GM18502 (cell line): ENCODE data around the gene TRAPPC11.
"Not testable (repeated sequence)": the region's sequence is repeated elsewhere in the genome, so short reads cannot be mapped to it uniquely, and the experiment has no call there.

Source experiments
- ATAC-seq: cut with Tn5 transposase; IDR thresholded peaks from one replicate; pipeline ENCODE4 v1.9.1; 2021; ENCODE audit warnings: mild to moderate bottlenecking; ENCODE audit not compliant: unreplicated experiment, poor library complexity

TRAPPC11 gene

DNA sequence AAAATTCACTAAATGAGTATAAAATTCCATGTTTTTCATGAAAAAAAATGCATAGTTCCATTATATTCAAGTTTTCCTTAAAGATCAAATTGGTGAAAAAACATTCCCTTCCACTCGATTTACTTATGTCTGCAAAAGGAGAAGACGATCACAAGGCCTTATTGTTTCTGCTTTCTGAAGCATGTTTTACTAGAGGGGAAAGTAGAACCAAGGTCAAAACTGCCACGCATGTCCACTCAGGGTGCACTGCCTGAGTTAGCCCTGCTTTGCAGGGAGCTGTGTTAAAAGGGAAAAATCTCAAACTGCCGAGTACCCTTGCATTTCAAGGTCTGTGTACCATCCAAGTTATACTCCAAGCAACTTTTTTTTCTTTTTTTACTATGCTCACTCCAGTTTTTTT, 57.2 kb downstream of the TRAPPC11 start:
- ATAC-seq, result no peak

DNA sequence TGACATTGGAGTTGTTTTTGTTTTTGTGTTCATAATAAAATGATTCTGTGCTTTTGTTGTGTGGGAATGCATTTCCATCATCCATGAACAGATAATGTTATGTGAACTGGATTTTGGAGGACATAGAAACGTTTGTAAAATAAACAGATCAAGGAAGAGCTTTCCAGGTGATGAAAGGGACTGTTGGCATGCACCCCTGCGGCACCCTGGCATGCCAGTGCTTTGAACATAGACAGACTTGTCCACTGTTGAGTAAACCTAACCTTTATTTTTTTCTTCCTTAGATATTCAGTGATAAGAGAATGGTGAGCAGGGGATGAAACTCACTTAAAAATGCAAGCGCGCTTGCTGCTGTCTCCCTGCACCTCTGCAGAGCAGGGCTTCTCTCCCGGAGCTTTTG, 59.8 kb downstream of the TRAPPC11 start:
- ATAC-seq, result no peak

DNA sequence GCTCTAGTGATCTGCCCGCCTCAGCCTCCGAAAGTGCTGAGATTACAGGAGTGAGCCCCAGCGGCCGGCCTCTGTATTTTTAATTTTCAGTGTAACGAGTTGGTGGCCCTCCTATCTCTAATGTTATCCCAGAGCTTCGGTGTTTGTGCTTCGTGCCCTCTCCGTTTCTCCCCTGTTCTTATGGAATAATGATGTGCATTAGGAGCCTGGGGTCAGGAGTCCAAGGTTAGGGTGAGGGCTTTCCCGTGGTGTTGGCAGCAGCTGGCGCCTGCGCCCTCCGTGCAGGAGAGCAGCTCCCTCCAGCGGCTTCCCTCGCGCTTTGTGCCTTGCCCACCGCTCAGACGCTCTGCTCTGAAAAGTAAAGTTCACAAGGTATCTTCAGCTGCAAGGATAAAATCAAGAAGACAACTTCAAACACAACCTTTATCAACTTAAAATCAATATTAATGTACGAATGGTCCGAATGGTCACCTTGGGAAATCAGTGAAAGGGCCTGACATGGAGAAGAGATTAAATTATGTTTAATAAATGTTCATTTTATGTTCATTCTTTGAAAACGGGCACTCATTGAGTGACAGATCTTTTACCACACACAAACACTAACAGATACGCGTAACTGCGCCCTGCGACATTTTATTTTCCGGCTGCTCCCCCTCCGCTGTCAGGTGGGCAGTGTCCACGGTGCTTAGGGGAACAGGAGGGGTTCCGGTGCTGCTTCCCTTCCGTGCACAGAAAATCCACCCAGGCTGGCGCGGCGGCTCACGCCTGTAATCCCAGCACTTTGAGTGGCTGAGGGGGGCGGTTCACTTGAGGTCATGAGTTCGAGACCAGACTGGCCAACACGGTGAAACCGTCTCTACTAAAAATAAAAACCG, 62.4 kb downstream of the TRAPPC11 start:
- peak; percentile 43 for ATAC-seq

DNA sequence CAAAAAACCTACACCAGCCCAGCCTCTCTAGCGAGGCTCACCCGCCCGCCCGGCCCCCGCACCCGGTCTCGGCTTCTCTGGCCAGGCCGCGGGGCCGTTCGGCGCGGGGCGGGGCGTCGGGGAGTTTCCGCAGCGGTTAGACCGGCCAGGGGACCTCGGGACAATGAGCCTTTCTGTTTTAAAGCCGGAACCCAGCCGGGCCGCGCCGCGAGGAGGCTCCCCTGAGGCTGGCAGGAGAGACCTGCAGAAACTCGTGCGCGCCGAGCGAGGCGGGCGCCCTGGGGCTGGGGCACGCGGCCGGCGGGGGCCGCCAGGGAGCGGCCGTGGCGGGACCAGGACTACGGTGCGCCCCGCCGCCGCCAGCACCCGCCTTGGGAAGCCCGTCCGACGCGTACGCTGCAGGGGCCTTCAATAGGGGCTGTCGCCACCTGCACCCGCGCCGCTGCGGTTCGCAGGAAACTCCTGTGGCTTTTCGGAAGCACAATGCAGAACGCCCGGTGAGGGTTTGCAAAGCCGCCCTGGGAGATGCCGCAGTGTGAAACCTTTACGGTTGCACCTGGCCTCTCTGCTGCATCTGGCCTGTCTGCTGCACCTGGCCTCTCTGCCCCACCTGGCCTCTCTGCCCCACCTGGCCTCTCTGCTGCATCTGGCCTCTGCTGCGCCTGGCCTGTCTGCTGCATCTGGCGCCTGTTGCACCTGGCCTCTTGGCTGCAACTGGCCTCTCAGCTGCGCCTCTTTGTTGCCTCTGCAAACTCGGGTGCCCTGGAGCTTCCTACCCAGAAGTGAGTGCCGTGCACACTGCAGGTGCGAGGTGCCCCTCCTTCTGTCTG, 63.9 kb downstream of the TRAPPC11 start:
- peak; percentile 71 for ATAC-seq

DNA sequence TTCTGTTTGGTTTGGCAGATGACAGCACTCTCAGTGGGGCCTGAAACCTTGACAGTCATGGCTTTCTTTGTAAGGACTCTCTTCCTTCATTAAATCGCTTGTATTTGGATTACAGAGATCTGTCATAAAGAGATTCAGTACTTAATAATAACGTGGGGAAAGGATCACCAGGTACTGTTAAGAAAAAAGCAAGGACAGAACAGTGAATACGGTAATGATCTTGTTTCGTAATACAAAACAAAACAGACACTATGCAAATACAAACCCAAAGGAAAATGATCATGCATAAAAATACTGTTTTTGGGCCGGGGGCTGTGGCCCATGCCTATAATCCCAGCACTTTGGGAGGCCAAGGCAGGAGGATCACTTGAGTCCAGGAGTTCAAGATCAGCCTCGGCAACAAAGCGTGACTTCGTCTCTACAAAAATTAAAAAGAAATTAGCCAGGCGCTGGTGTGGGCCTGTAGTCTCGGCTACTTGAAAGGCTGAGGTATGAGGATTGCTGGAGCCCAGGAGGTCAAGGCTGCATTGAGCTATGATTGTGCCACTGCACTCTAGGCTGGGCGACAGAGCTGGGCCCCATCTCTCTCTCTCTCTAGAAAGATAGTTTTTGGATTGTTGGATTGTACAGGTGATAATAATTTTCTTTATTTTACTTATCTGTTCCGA, 64.6 kb downstream of the TRAPPC11 start:
- no peak for ATAC-seq

DNA sequence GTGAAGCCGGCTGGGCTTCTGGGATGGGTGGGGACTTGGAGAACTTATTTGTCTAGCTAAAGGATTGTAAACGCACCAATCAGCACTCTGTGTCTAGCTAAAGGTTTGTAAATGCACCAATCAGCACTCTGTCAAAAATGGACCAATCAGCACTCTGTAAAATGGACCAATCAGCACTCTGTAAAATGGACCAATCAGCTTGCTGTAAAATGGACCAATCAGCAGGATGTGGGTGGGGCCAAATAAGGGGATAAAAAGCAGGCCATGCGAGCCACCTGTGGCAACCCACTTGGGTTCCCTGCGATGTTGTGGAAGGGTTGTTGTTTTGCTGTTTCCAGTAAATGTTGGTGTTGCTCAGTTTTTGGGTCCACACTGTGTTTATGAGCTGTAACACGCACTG, 66.5 kb downstream of the TRAPPC11 start:
- not testable (repeated sequence) for ATAC-seq

DNA sequence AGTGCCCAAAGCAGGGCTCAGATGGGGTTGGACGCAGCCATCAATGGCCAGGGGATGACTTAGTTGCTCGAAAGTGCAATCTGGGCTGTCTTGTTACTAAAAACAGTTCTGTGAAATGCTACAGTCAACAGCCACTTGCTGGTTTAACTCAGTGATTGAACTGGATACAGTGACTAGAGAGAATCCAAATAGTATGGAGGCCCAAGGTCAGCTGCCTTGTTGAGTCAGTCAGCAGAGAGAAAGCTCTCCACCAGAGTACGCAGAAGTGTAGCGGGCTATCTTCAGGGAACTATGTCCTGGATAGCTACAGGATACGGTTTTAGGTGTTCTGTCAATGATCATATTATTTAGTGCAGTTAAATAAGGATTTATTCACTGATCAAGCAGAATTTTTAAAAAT, 68.4 kb downstream of the TRAPPC11 start:
- no peak for ATAC-seq

DNA sequence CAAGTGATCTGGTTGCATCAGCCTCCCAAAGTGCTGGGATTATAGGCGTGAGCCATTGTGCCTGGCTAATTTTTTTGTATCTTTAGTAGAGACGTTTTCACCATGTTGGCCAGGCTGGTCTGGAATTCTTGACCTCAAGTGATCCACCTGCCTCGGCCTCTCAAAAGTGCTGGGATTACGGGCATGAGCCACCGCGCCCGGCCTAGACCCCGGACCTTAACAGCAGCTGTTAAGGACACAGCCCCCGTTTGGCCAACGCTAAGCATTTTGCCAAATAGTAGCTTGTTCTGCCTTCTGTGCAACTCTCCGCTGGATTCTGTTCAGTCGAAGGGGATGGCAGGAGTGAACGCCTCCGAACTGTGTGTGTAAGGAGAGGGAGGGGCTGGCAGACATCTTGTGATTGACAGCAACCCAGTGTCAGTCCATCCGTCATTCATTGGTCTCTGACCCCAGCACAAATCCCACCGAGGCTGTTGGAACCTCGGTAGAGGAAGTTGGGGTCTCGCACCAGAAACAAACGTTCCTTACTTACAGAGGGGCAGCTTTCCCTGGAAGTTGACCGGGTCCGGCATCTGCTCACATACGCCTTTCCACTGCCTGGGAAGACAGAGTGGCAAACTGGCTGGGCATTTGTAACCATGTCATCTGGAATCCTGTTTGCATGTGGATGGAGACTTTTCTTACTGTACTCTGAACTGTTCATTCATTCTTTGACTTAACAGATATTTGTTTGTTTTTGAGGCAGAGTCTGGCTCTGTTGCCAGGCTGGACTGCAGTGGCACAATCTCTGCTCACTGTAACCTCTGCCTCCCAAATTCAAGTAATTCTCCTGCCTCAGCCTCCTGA, 69.4 kb downstream of the TRAPPC11 start:
- no peak for ATAC-seq

DNA sequence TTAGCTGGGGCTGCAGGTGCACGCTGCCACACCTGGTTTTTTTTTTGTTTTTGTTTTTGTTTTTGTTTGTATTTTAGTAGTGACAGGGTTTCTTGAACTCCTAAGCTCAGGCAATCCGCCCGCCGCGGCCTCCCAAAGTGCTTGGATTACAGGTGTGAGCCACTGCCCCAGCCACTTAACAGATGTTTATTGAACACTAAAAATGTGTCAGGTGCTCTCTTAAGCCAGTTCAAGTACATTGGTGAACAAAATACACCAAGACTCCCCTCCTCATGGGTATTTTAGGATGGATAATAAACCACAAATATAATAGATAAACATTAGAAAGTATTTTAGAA, 69.9 kb downstream of the TRAPPC11 start:
- no peak for ATAC-seq

DNA sequence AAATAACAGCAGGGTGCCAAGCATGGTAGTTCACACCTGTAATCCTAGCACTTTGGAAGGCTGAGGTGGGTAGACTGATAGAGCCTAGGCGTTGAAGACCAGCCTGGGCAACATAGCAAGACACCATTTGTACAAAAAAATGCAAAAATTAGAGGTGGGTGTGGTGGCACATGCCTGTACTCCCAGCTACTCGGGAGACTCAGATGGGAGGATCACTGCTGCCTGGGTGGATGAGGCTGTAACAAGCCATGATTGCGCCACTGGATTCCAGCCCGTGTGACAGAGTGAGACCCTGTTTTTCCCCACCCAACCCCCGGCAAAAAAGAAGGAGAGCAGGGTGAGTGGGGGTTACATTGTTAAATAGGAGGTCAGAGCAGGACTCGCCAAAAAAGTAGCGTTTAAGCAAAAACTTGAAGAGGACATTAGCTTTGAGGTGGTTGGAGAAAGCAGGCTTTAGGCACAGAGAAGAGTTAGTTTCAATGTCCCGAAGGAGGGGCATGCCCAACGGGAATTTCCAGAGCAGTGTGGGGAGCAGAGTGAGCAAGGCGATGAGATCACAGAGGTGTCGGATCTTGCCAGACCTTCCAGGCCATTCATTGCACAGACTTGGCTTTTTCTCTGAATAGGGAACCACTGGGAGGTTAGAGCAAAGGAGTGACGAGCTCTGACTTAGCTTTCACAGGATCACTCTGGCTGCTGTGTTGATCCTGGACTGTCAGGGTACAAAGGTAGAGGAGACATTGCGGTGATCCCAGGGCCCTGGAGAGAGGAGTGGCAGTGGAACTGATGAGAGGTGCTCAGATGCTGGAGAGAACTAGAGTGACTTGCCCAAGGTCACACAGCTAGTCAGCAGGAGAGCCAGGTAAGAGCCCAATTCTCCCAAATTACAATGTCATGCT, 70.6 kb downstream of the TRAPPC11 start:
- no peak for ATAC-seq

DNA sequence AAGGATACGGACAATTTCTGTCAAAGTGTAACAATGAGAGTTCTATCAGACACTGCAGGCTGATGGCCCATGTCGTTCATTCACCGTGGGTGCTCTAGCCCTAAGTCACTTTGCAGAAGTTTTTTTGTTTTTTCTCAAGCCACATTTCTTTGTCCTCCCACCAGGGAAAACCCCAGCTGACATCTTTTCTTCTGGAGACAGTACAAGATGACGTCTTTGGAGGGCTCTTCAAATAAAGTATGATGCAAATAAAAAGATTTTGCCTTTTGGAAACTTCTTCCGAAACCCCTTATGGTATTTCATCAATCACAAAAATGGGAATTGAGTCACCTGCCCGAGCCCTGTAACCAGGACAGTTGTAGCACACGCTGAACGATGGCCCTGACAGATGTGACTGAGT, 73.2 kb downstream of the TRAPPC11 start:
- ATAC-seq, result no peak

DNA sequence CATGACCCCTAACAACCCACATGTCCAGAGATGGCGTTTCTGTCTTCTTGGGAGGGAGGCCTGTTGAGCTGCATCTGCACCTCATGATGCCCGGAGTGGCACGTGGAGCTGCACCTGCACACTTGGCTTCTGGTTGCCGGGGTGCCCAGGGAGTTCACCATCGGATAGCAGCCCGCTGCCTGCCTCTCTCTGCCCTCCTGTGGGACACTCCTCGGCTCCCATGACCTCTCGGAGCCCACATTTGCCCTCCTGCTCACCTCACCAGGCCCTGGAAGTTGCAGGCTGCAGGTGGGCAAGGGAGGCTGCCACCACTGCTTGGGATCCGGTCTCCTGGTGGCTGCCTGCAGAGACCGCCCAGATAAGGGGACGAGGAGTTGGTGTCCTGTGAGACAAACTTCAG, 74.1 kb downstream of the TRAPPC11 start:
- ATAC-seq, result no peak

DNA sequence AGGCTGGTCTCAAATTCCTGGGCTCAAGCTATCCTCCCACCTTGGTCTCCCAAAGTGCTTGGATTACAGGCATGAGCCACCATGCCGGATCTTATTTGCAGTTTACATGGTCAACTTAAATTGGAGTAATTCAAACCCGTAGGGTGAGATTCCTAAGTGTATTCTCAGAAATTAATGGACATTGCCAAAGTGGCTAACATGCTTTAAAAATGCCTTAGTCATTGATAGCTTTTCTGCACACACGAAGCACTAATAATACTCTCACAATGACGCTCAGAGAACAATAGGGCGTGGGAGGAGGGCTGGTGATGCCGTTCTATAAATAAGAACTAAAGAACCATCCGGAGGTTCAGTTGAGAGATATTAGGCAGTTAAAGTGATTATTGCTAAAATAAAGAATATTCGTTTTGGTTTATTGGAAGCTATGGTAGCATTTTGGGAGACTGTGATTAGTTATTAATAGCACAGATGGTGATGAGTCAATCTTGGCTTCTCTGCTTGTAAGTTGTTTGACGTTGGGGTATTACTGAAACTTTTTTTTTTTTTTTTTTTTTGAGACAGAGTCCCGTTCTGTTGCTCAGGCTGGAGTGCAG, 79.1 kb downstream of the TRAPPC11 start:
- ATAC-seq, result no peak

DNA sequence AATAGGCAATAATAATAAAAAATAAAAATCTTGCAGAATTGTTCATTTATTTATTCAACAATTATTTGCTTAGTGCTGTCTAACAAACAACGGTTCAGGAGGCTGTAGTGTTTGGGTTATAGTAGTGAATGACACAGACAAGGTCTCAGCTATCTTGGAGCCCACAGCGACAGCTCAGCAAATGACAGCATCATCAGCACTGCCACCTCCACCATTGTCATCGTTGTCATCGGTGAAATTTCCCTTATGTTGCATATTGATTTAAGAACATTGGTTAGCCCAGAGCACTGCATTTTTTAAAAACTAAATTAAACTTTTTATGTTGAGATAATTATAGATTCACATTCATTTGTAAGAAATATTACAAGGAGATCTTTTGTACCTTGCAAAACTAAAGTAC, 79.9 kb downstream of the TRAPPC11 start:
- ATAC-seq, result no peak

DNA sequence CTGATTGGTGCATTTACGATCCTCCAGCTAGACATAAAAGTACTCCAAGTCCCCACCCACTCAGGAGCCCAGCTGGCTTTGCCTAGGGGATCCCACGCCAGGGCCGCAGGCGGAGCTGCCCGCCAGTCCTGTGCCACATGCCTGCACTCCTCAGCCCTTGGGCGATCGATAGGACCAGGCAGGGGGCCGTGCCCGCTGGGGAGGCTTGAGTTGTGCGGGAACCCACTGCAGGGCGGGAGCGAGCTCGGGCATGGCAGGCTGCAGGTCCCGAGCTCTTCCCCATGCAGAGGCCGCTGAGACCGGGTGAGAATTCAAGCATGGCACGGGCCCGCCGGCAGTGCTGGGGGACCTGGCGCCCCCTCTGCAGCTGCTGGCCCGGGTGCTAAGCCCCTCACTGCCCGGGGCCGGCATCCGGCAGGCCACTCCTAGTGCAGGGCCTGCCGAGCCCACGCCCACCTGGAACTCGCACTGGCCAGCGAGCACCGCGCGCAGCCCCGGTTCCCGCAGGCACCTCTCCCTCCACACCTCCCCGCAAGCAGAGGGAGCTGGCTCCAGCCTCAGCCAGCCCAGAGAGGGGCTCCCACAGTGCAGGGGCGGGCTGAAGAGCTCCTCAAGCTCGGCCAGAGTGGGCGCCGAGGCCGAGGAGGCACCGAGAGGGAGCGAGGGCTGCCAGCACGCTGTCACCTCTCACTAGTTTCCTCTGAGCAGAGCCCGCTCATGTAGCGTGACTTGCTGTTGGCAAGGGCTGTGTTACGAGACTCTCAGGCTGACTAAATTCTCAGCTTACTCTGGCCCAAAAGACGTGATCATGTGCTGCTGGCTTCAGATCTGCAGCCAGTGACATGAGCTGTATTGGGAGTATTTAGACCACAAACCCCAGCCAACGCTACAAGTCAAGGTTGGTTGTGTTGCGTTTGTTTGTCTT, 87.5 kb downstream of the TRAPPC11 start:
- no peak for ATAC-seq

DNA sequence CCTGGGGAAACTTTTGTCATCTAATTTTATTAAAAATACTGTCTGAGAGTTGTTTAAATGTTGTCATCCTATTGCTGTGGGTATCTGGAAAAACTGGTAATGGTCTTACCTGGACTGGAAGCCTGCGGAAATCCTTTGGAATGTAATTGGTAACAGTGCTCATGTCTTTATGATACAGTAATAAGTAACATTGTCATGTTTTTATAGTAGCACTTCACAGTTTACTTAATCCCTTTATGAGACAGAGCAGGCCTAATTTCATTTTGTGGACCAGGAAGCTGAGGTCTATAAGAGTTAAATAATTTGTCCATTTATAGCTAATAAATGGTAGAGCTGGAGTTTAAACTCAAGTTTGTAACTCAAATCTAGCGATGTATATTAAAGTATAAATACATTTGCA, 88.3 kb downstream of the TRAPPC11 start:
- no peak for ATAC-seq

DNA sequence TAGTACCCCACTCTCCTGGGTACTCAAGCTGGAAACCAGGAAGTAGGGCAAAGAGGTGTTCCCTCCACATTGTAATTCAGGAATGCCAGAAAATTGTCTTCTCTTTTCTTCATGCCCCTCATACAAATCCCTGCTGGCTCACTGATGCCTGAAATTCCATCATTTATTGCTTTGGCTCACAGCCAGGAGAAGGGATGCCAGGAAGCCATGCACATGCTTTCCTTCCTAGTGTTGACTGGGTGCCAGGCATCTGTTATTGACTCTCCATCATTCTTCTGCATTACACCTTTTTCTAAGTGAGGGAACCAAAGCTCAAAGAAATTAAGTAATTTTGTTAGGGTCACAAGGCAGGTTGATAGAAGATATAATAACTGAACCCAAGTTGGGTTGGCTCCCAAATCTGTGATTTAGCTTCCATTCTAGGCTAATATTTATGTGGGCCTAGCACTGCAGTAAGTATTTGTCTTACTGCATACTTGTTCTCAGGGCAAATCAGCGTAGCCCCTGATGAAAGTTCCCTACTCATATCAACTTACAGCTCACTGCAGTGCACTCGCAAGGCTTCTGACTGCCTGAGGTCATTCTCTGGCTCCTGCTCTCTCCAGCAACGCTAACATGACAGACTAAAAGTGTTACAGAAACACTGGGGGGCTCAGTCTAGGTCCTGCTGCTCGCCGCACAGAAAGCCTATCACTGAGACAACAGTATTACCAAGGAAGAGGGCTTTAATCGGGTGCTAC, 89.0 kb downstream of the TRAPPC11 start:
- no peak for ATAC-seq
